Amniotic stem cell (primary cell): ENCODE measurements around the gene AJAP1.

Experiments used
- DNase-seq: peaks from one replicate; lab custom pipeline; 2025; lab: John Stamatoyannopoulos, UW

Gene AJAP1

DNA sequence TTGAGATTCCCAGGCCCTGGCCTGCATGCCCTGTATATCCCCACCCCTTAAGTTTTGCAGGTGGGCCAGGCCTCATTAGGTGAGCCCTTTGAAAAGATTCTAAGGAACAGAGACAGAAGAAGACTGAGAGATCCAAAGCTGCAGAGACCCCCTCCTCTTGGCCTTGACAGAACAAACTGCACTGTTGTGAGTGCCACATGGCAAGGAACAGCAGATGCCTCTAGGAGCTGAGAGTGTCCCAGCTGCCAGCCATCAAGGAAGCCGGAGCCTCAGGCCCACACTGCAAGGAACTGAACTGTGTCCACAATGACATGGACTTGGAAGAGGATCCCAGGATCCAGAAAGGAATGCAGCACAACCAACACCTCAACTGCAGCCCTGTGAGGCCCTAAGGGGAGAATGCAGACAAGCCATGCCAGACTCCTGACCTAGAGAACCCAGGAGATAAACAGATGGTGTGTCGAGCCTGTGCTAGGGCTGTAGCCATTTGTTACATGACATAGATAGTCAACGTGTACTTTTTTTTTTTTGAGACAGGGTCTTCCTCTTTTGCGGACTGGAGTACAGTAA is 182.7 kb downstream of the AJAP1 start:
- DNase-seq = no peak

DNA sequence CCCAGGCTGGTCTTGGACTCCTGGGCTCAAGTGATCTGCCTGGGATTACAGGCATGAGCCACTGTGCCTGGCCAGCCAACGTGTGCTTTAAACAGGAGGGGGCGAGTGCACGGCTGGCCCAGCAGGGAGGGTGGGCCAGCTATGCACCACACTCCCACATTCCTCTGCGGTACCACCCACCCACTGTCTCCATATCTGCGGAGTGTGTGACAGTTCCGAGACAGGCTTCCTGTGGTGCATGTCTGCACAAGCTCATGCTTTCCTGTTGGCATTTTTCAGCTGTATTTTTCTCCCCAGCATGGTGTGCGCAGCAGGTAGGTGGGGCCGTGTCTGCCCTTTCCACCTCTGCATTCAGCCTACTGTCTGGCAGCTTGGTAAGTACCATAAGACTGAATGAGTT is 183.3 kb downstream of the AJAP1 start:
- DNase-seq = no peak

DNA sequence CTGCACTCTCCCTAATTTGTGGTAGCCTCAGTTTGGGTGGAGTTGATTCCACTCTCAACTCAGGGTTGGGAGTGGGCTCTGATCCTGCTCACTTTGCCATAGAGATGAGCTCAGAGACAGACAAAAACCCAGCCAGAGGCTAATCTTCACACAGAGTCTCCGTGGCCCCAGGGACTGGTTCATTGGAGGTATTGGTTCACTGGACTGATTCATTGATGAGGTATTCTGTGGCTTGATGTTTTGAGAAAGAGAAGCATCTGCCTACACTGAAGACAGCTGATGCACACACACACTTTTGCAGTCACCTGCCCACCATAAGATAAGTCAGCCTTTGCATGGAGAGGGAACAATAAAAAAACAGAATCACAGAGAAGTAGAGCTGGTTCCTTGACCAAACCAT is 183.8 kb downstream of the AJAP1 start:
- DNase-seq = no peak
